ENCODE results near the gene NFX1. TPM values are rescaled to one million over a fixed set of nuclear protein-coding genes. Genes with fewer than 3 reads are reported as not detected.
A peak's percentile ranks its signal among the peaks of the same experiment; 100 is the strongest.

Gene NFX1
- total RNA-seq, 1 donor from 2014 or later, result 27.8 TPM

DNA sequence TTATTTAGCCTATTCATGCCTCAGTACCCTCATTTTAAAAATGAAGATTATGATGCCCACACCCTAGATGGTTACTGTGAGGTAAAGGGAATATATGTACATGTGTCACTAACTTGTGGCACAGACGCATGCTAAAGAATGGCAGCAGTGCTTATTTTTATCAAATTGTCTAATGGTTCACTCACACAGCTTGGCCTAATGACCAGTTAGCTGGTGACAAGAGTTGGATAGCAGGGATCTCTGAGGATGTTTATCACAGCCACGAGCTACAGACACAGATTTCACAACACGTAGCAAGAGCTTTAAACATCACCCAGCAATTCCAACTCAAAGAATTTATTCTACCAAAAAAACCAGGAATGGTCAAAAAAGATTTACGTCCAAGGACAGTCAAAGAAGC, 33.0 kb upstream of the NFX1 start:
- Mint-ChIP-seq H3K9me3 (ENCODE audit: unreplicated experiment) (peaks cover 2% of the 10 kb centered on the region), H3K36me3 (ENCODE audit: low read depth, unreplicated experiment) (peaks cover 12% of the 10 kb centered on the region), H3K4me1 (ENCODE audit: low read depth, unreplicated experiment) (no peaks in the 10 kb centered on the region), H3K27ac (ENCODE audit: unreplicated experiment) (no peak overlapping the region), H3K4me3 (ENCODE audit: unreplicated experiment) (no peak overlapping the region), H3K27me3 (ENCODE audit: low read depth, unreplicated experiment) (no peaks in the 10 kb centered on the region)
- Histone ChIP-seq H3K4me1 (ENCODE audit: insufficient read depth, low read length) (no peaks in the 10 kb centered on the region), H3K79me2 (ENCODE audit: insufficient read depth, low read length) (peaks cover 6% of the 10 kb centered on the region), H3K9ac (ENCODE audit: low read length) (no peak overlapping the region), H2AFZ (ENCODE audit: low read depth, low read length) (no peak overlapping the region), H3K27ac (ENCODE audit: low read depth, low read length) (no peak overlapping the region), H3K4me2 (ENCODE audit: low read length) (no peak overlapping the region), H4K20me1 (ENCODE audit: insufficient read depth, low read length) (peaks cover 5% of the 10 kb centered on the region), H3K36me3 (ENCODE audit: insufficient read depth, low read length) (peaks cover 67% of the 10 kb centered on the region), H3K27me3 (ENCODE audit: insufficient read depth, low read length) (no peaks in the 10 kb centered on the region), H3K4me3 (ENCODE audit: insufficient read depth, low read depth, low read length) (no peak overlapping the region), H3K9me3 (ENCODE audit: insufficient read depth, low read depth, low read length) (no peaks in the 10 kb centered on the region)
- TF ChIP-seq EZH2 (IDR thresholded peaks at IDR 0.05; ENCODE audit: insufficient read depth, low read length) (no peak), CTCF (IDR thresholded peaks at IDR 0.05; ENCODE audit: insufficient read depth, low read depth, low read length) (no peak)
- FAIRE-seq (no peak), DNase-seq (ENCODE audit: low read depth) (no peak)

- Histone ChIP-seq H3K4me3 (ENCODE audit: insufficient read depth, low read depth, low read length) (no peak overlapping the region), H2AFZ (ENCODE audit: low read depth, low read length) (no peak overlapping the region), H3K9me3 (ENCODE audit: insufficient read depth, low read depth, low read length) (no peaks in the 10 kb centered on the region), H3K4me1 (ENCODE audit: insufficient read depth, low read length) (peaks cover 12% of the 10 kb centered on the region), H3K4me2 (ENCODE audit: low read length) (no peak overlapping the region), H3K27me3 (ENCODE audit: insufficient read depth, low read length) (no peaks in the 10 kb centered on the region), H4K20me1 (ENCODE audit: insufficient read depth, low read length) (peaks cover 17% of the 10 kb centered on the region), H3K36me3 (ENCODE audit: insufficient read depth, low read length) (peaks cover 44% of the 10 kb centered on the region), H3K79me2 (ENCODE audit: insufficient read depth, low read length) (peaks cover 33% of the 10 kb centered on the region), H3K27ac (ENCODE audit: low read depth, low read length) (no peak overlapping the region), H3K9ac (ENCODE audit: low read length) (no peak overlapping the region)
- peaks cover 7% of the 10 kb centered on the region for H3K4me1 Mint-ChIP-seq (ENCODE audit: low read depth, unreplicated experiment)
- no peaks in the 10 kb centered on the region for H3K27me3 Mint-ChIP-seq (ENCODE audit: low read depth, unreplicated experiment)
- no peak for TF ChIP-seq CTCF (IDR thresholded peaks at IDR 0.05; ENCODE audit: insufficient read depth, low read depth, low read length)
- no peak for TF ChIP-seq EZH2 (IDR thresholded peaks at IDR 0.05; ENCODE audit: insufficient read depth, low read length)
- H3K9me3 Mint-ChIP-seq (ENCODE audit: unreplicated experiment), result no peaks in the 10 kb centered on the region
- DNase-seq (ENCODE audit: low read depth) (no peak), FAIRE-seq (no peak)
- peaks cover 10% of the 10 kb centered on the region for H3K36me3 Mint-ChIP-seq (ENCODE audit: low read depth, unreplicated experiment)
- no peak overlapping the region for H3K4me3 Mint-ChIP-seq (ENCODE audit: unreplicated experiment)
- no peak overlapping the region for H3K27ac Mint-ChIP-seq (ENCODE audit: unreplicated experiment)
These were observed 29.9 kb upstream of the NFX1 start for GRCh38 chr9:33260372-33260771.

- peak overlapping the region; percentile 93 for H3K4me2 ChIP-seq (ENCODE audit: low read length)
- no peaks in the 10 kb centered on the region for H3K9me3 Mint-ChIP-seq (ENCODE audit: unreplicated experiment)
- DNase-seq (ENCODE audit: low read depth) (peak; percentile 10), FAIRE-seq (no peak)
- peaks cover 17% of the 10 kb centered on the region for H4K20me1 ChIP-seq (ENCODE audit: insufficient read depth, low read length)
- H3K79me2 ChIP-seq (ENCODE audit: insufficient read depth, low read length), result peaks cover 55% of the 10 kb centered on the region
- H3K4me3 ChIP-seq (ENCODE audit: insufficient read depth, low read depth, low read length), result peak overlapping the region; percentile 90
- H3K27me3 ChIP-seq (ENCODE audit: insufficient read depth, low read length), result no peaks in the 10 kb centered on the region
- H3K36me3 Mint-ChIP-seq (ENCODE audit: low read depth, unreplicated experiment), result peaks cover 9% of the 10 kb centered on the region
- H2AFZ ChIP-seq (ENCODE audit: low read depth, low read length), result peak overlapping the region; percentile 95
- H3K9ac ChIP-seq (ENCODE audit: low read length), result peak overlapping the region; percentile 97
- no peaks in the 10 kb centered on the region for H3K27me3 Mint-ChIP-seq (ENCODE audit: low read depth, unreplicated experiment)
- no peaks in the 10 kb centered on the region for H3K9me3 ChIP-seq (ENCODE audit: insufficient read depth, low read depth, low read length)
- H3K36me3 ChIP-seq (ENCODE audit: insufficient read depth, low read length), result peaks cover 47% of the 10 kb centered on the region
- H3K4me3 Mint-ChIP-seq (ENCODE audit: unreplicated experiment), result peak overlapping the region; percentile 95
- TF ChIP-seq EZH2 (IDR thresholded peaks at IDR 0.05; ENCODE audit: insufficient read depth, low read length) (no peak), CTCF (IDR thresholded peaks at IDR 0.05; ENCODE audit: insufficient read depth, low read depth, low read length) (no peak)
- H3K27ac ChIP-seq (ENCODE audit: low read depth, low read length), result peak overlapping the region; percentile 83
- peaks cover 16% of the 10 kb centered on the region for H3K4me1 ChIP-seq (ENCODE audit: insufficient read depth, low read length)
- H3K4me1 Mint-ChIP-seq (ENCODE audit: low read depth, unreplicated experiment), result peaks cover 19% of the 10 kb centered on the region
- peak overlapping the region; percentile 2 for H3K27ac Mint-ChIP-seq (ENCODE audit: unreplicated experiment)
These were observed 26.9 kb upstream of the NFX1 start for GRCh38 chr9:33263131-33264002.
